ENCODE measurements around the gene LGALS9.

The LGALS9 gene

GRCh38 chr17:27630607-27631410 is at the start of gene LGALS9:
Gene LGALS9 (plus strand): TSS chr17:27631188. CDS start chr17:27631266, 78 bp downstream.
- no peak for DNase-seq (ENCODE audit: low read depth)

GRCh38 chr17:27582696-27583095 is 48.3 kb upstream of the LGALS9 start:
- no peak for DNase-seq (ENCODE audit: low read depth)

GRCh38 chr17:27585153-27585681 is 45.8 kb upstream of the LGALS9 start:
- DNase-seq (ENCODE audit: low read depth): no peak

- DNase-seq (ENCODE audit: low read depth): no peak
These were observed 45.2 kb upstream of the LGALS9 start for GRCh38 chr17:27585792-27586191.

GRCh38 chr17:27586203-27586721 is 44.7 kb upstream of the LGALS9 start:
- DNase-seq (ENCODE audit: low read depth): no peak

- DNase-seq (ENCODE audit: low read depth): no peak
These were observed 42.6 kb upstream of the LGALS9 start for GRCh38 chr17:27588354-27588753.

- DNase-seq (ENCODE audit: low read depth): no peak
These were observed 40.1 kb upstream of the LGALS9 start for GRCh38 chr17:27590864-27591263.

GRCh38 chr17:27591986-27592385 is 39.0 kb upstream of the LGALS9 start:
- no peak for DNase-seq (ENCODE audit: low read depth)

- DNase-seq (ENCODE audit: low read depth): no peak
These were observed 37.6 kb upstream of the LGALS9 start for GRCh38 chr17:27593232-27593856.

- DNase-seq (ENCODE audit: low read depth): no peak
These were observed 37.1 kb upstream of the LGALS9 start for GRCh38 chr17:27593857-27594255.

GRCh38 chr17:27595208-27595607 is 35.8 kb upstream of the LGALS9 start:
- no peak for DNase-seq (ENCODE audit: low read depth)

- DNase-seq (ENCODE audit: low read depth): no peak
These were observed 34.9 kb upstream of the LGALS9 start for GRCh38 chr17:27596096-27596495.

- no peak for DNase-seq (ENCODE audit: low read depth)
These were observed 34.3 kb upstream of the LGALS9 start for GRCh38 chr17:27596566-27597187.

GRCh38 chr17:27597188-27597580 is 33.8 kb upstream of the LGALS9 start:
- DNase-seq (ENCODE audit: low read depth): no peak

GRCh38 chr17:27597783-27598320 is 33.1 kb upstream of the LGALS9 start:
- no peak for DNase-seq (ENCODE audit: low read depth)

GRCh38 chr17:27598337-27599050 is 32.5 kb upstream of the LGALS9 start:
- no peak for DNase-seq (ENCODE audit: low read depth)

GRCh38 chr17:27600471-27600870 is 30.5 kb upstream of the LGALS9 start:
- DNase-seq (ENCODE audit: low read depth): no peak

GRCh38 chr17:27601069-27601974 is 29.7 kb upstream of the LGALS9 start:
- DNase-seq (ENCODE audit: low read depth): peak; percentile 68

- DNase-seq (ENCODE audit: low read depth): no peak
These were observed 29.0 kb upstream of the LGALS9 start for GRCh38 chr17:27601975-27602302.

- DNase-seq (ENCODE audit: low read depth): peak; percentile 41
These were observed 28.1 kb upstream of the LGALS9 start for GRCh38 chr17:27602721-27603420.

Data from fibroblast of the conjunctiva (primary cell).